Mucosa of descending colon (tissue), 3 donors: ENCODE measurements around the gene GPR17. TPM values are rescaled to one million over a fixed set of nuclear protein-coding genes. Genes with fewer than 3 reads are reported as not detected.
A peak's percentile ranks its signal among the peaks of the same experiment; 100 is the strongest.

Experiments used
- ATAC-seq: fragments of 200-7000 bp; cut with Tn5 transposase; one replicate; pipeline ENCODE4 v1.9.1; 2020; ENCODE audit warnings: mild to moderate bottlenecking, moderate library complexity
- DNase-seq, 3 donors: peaks; one replicate each; pipeline ENCODE4 v3.0.0-alpha.2; 2020
- H3K36me3 ChIP-seq: fragments of 200-600 bp; one replicate; pipeline ENCODE4 v1.8.0; 2021; ENCODE audit warnings: low read depth, mild to moderate bottlenecking
- H3K4me1 ChIP-seq: fragments of 200-600 bp; one replicate; pipeline ENCODE4 v1.8.0; 2021; ENCODE audit warnings: low read depth, mild to moderate bottlenecking
- H3K4me3 ChIP-seq: fragments of 200-600 bp; one replicate; pipeline ENCODE4 v1.8.0; 2021; ENCODE audit warnings: mild to moderate bottlenecking
- H3K9me3 ChIP-seq: fragments of 200-600 bp; one replicate; pipeline ENCODE4 v1.8.0; 2021; ENCODE audit warnings: mild to moderate bottlenecking
- intact Hi-C, 2 donors: fragments of 100-400 bp; cut with DNase I in 1 of 2; cut with micrococcal nuclease in 1 of 2; formaldehyde crosslinking; loops; one replicate each; pipeline versions ENCODE4 v1.11.0 to v1.11.1; 2022; cut with DNase I, micrococcal nuclease
- total RNA-seq, 3 donors: library from RNA; stranded (reverse); fragmentation: NEBNext Ultra II Directional in 2 of 3; extraction: Animal tissue kit (Norgen Biotek cat#: 25700) in 2 of 3; gene quantifications; one replicate each; pipeline versions ENCODE4 v1.2.1 to v1.2.4, GENCODE V29; 2021 to 2023
- TF ChIP-seq, protein P1 (sequence below): fragments of 200-600 bp; IDR thresholded peaks from one replicate; pipeline ENCODE4 v1.8.0; 2022; ENCODE audit warnings: antibody characterized with exemption, mild to moderate bottlenecking
- donor health status: DM: no; HTN: no; CAD: no; lungs with moderate emphysema.
- donor health status: DM: no; HTN: no; CAD: no.
- donor health status: DM: no; HTN: yes; CAD: no.

The GPR17 gene
- total RNA-seq, 3 donors from 2014 or later: 0.51 TPM; not detected in 2

DNA sequence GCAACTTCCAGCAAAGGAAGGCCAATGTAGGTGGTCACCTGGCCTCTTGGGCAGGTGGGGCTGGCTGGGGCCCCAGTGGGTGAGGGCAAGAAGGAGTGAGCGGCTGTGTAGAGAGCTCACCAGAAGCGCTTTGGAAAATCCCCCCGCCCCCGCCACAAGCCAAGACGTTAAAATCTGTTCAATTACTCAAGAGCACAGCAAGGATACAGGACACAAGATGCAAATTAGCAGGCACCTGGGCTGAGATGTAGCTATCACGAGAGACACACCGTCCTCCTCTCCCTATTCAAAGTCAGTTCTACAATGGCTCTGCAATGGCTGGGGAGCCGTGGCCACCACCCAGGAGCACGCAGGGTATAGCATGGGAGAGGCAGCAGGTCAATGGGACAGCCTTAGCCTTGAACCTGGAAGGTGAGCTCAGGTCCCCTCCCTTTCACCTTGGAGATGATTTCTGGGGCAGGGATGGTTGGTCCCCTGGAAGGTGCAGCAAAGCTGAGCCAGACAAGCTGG is 38.5 kb upstream of the GPR17 start:
- Histone ChIP-seq H3K36me3 (no peaks in the 10 kb centered on the region), H3K9me3 (no peaks in the 10 kb centered on the region), H3K4me3 (no peak overlapping the region), H3K4me1 (no peaks in the 10 kb centered on the region)
- DNase-seq (no peak), ATAC-seq (no peak)
- intact Hi-C loops: no loop called here
- TF ChIP-seq, protein P1, sequence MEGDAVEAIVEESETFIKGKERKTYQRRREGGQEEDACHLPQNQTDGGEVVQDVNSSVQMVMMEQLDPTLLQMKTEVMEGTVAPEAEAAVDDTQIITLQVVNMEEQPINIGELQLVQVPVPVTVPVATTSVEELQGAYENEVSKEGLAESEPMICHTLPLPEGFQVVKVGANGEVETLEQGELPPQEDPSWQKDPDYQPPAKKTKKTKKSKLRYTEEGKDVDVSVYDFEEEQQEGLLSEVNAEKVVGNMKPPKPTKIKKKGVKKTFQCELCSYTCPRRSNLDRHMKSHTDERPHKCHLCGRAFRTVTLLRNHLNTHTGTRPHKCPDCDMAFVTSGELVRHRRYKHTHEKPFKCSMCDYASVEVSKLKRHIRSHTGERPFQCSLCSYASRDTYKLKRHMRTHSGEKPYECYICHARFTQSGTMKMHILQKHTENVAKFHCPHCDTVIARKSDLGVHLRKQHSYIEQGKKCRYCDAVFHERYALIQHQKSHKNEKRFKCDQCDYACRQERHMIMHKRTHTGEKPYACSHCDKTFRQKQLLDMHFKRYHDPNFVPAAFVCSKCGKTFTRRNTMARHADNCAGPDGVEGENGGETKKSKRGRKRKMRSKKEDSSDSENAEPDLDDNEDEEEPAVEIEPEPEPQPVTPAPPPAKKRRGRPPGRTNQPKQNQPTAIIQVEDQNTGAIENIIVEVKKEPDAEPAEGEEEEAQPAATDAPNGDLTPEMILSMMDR: no peak

DNA sequence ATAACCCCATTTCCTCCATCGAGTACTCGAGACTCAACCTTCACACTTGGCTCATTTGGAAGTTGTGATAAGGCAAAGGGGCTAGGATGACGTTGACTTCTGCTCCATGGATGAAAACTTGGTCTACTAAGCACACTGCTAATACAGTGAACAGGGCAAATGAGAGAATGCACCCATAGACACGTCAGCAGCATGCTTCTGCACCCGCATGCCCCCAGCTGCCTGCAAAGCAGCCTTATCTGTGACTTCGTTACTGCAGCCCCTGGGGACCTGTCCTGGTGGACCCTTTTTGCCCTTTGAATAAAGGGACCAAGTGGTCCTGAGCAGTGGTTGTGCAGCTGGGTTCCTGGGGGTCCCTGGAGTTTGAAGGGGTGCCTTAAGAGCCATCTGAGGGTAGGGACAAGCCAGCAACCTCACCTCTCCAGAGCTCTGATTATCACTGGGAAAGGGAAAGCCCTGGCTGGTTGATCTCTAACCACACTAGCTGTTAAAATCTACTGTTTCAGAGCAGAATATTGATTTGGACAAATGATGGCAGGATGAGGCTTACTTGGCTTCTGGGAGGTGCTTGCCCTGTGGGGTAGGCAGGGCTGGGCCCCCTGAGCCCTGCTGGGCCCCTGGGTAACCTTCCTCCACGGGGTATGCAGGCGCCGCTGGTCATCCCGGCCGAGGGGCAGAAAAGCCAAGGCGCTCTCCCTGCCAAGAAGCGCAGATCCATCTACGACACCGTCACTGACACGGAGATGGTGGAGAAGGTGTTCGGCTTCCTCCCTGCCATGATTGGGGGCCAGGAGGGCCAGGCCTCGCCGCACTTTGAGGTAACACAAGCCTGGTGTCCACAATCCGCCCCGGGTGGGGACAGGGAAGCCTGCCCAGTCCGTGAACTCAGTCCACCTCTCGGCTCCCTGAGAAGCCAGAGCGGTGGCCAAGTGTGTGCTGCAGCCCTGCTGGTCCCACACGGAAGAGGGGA is 37.6 kb upstream of the GPR17 start:
- DNase-seq (no peak), ATAC-seq (peak; percentile 15)
- H3K36me3 ChIP-seq: no peaks in the 10 kb centered on the region

DNA sequence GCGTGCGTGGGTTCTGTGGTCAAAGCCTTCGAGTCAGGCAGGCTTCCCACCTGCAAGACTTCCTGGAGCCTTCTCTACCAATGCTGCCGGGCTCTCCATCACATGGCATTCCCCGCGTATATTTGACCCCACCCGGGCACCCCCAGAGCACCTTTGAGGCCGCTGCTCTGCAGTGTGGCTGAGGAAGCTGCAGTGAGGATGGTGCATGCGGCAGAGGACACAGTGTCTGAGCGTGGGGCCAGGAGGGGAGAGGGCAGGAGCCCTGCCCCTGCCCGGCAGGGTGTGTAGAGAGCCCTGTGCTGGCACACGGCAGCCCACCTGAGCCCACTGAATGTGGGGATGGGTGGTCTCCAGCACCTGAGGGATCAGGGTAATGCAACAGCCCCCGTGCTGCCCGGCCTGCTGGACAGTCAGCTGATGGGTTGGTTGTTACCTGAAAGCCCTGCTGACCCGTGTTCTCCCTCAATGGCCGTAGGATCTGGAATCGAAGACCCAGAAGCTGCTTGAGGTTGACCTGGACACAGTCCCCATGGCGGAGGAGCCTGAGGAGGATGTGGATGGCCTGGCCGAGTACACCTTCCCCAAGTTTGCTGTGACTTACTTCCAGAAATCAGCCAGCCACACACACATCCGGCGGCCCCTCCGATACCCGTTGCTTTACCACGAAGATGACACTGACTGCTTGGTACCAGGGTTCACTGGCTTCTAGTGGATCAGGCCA is 36.8 kb upstream of the GPR17 start:
- Histone ChIP-seq H3K9me3 (no peaks in the 10 kb centered on the region), H3K4me1 (no peaks in the 10 kb centered on the region), H3K36me3 (no peaks in the 10 kb centered on the region), H3K4me3 (no peak overlapping the region)
- DNase-seq (no peak), ATAC-seq (peak; percentile 5)
- intact Hi-C loops: no loop called here
- TF ChIP-seq, protein P1: no peak

More for the DNA sequence above, 37.6 kb upstream of the GPR17 start:
- H3K4me3 ChIP-seq: no peak overlapping the region
- TF ChIP-seq, protein P1: no peak
- no peaks in the 10 kb centered on the region for H3K4me1 ChIP-seq
- intact Hi-C loops: no loop called here
- no peaks in the 10 kb centered on the region for H3K9me3 ChIP-seq

DNA sequence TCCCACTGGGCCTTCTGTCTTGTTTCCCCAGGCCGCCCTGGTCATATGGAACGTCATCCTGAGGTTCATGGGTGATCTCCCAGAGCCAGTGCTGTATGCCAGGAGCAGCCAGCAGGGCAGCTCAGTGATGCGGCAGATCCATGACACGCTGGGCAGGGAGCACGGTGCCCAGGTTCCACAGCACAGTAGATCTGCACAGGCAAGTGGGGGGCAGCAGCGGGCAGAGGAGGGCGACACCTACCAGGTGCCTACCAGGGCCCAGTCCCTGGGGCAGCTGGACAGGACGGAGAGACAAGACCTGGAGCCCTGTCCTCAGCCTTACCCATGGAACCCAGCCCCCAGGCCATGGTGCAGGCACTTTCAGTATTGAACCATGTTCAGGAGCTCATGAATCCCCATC is 36.1 kb upstream of the GPR17 start:
- ATAC-seq (no peak), DNase-seq (no peak)
- H3K4me1 ChIP-seq: no peaks in the 10 kb centered on the region
- TF ChIP-seq, protein P1: no peak
- no peaks in the 10 kb centered on the region for H3K9me3 ChIP-seq
- no peaks in the 10 kb centered on the region for H3K36me3 ChIP-seq
- no peak overlapping the region for H3K4me3 ChIP-seq
- intact Hi-C loops: no loop called here

DNA sequence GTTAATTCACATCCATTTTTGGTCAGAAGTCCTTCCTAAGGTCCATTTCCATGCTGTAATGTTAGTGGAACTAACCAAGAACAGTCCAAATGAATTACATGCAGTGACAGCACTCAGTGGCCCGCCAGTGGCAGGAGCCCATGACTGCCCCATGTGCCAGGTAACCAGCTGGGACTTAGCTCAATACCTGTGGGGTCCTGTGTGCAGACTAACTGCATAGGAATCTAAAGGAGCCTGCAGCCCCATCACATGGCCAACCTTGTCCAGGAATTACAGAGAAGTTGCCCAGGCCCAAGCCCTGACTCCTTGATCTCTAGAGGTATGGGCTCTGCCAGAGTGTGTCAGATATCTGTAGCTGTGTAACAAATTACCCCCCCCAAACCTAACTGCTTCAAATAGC is 35.4 kb upstream of the GPR17 start:
- no peaks in the 10 kb centered on the region for H3K4me1 ChIP-seq
- H3K36me3 ChIP-seq: no peaks in the 10 kb centered on the region
- H3K4me3 ChIP-seq: no peak overlapping the region
- TF ChIP-seq, protein P1: no peak
- DNase-seq: no peak
- no peaks in the 10 kb centered on the region for H3K9me3 ChIP-seq
- no peak for ATAC-seq
- intact Hi-C loops: no loop called here
